GM19099 (cell line): ENCODE results near the gene ANO7.

ENCODE experiments used
- POLR2A ChIP-seq: IDR thresholded peaks from 3 replicates; pipeline ENCODE4 v1.6.1; 2011; ENCODE audit warnings: low read depth; ENCODE audit not compliant: insufficient read length; ENCODE audit errors: extremely low read depth

ANO7 gene

GRCh38 chr2:241234962-241235740 lies 46.7 kb downstream of the ANO7 start:
- no peak for TF ChIP-seq POLR2A

GRCh38 chr2:241235859-241236593 lies 47.5 kb downstream of the ANO7 start:
- TF ChIP-seq POLR2A: no peak

GRCh38 chr2:241237047-241237446 lies 48.6 kb downstream of the ANO7 start:
- no peak for TF ChIP-seq POLR2A

- TF ChIP-seq POLR2A: no peak
Measured at GRCh38 chr2:241237949-241238371, 49.5 kb downstream of the ANO7 start.

- no peak for TF ChIP-seq POLR2A
Measured at GRCh38 chr2:241238693-241239198, 50.3 kb downstream of the ANO7 start.

GRCh38 chr2:241239552-241240202 lies 51.2 kb downstream of the ANO7 start:
- TF ChIP-seq POLR2A: no peak

GRCh38 chr2:241240320-241241004 lies 52.0 kb downstream of the ANO7 start:
- TF ChIP-seq POLR2A: no peak

- TF ChIP-seq POLR2A: no peak
Measured at GRCh38 chr2:241241669-241242068, 53.2 kb downstream of the ANO7 start.

- no peak for TF ChIP-seq POLR2A
Measured at GRCh38 chr2:241242306-241242705, 53.8 kb downstream of the ANO7 start.

GRCh38 chr2:241244368-241244767 lies 55.9 kb downstream of the ANO7 start:
- no peak for TF ChIP-seq POLR2A

- no peak for TF ChIP-seq POLR2A
Measured at GRCh38 chr2:241248289-241248688, 59.8 kb downstream of the ANO7 start.

GRCh38 chr2:241248897-241249296 lies 60.4 kb downstream of the ANO7 start:
- no peak for TF ChIP-seq POLR2A

- no peak for TF ChIP-seq POLR2A
Measured at GRCh38 chr2:241249654-241250053, 61.2 kb downstream of the ANO7 start.

GRCh38 chr2:241252778-241253475 lies 64.5 kb downstream of the ANO7 start:
- TF ChIP-seq POLR2A: no peak
